SH-SY5Y (cell line): ENCODE data around the gene PPP1R1B.

Experiments used
- GATA2 ChIP-seq: IDR thresholded peaks from 2 replicates; pipeline ENCODE4 v1.6.1; 2011; ENCODE audit warnings: mild to moderate bottlenecking, low read depth, low read length
- GATA3 ChIP-seq: IDR thresholded peaks from 2 replicates; pipeline ENCODE4 v1.6.1; 2011; ENCODE audit warnings: low read depth, mild to moderate bottlenecking, low read length, moderate library complexity

DNA sequence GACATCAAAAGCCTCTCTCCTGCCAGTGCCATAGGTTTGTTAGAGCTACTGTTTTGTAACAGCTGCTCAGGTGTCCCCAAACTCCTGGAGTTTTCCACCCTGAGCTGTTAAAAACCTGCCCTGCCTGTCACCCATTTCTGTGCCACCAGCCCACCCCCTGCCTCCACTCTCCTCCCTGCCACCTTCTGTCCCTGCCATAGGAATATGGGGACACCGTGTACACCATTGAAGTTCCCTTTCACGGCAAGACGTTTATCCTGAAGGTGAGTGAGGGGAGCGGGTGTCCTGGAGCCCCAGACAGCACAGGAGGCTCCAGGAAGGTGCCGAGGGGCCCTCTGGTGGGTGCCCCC lies 33.2 kb downstream of the PPP1R1B start:
- TF ChIP-seq GATA2 (no peak), GATA3 (no peak)
